Hematopoietic multipotent progenitor cell treated with erythropoietin and hydrocortisone succinate and interleukin-3 and kit ligand, for 17 days (in vitro differentiated cells): ENCODE data around the gene TNFRSF14.
"Not testable (repeated sequence)": the region's sequence is repeated elsewhere in the genome, so short reads cannot be mapped to it uniquely, and the experiment has no call there.

Experiments used
- DNase-seq: peaks from one replicate; pipeline ENCODE4 v3.0.0-alpha.2; 2015; ENCODE audit warnings: low spot score

The TNFRSF14 gene

DNA sequence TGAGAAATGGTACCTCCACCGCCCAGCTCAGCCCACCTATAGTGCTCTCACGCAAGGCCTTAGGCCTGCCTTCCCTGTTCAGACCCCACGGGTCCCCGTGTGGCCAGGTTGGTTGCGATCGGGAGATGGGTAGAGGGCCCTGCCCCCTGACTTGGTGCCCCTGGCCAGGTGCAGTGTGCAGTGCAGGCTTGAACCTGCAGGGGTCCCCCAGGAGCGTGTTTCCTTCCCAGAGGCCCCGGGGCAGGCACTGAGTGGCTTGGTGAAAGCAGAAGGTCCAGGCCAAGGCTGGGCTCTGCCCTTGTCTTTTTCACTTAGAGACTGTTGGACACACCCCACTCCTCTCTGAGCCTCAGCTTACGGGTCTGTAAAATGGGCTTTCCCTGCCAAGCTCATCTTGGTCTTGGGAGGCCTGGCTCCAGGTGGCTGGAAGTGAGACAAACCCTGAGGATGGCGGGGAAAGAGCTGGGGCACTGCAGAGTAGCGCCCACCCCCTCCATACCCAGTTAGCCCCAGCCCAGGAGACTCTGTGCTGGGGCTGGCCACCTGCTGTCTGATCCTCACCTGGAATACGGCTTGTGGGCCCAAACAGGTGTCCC lies 16.8 kb upstream of the TNFRSF14 start:
- no peak for DNase-seq

DNA sequence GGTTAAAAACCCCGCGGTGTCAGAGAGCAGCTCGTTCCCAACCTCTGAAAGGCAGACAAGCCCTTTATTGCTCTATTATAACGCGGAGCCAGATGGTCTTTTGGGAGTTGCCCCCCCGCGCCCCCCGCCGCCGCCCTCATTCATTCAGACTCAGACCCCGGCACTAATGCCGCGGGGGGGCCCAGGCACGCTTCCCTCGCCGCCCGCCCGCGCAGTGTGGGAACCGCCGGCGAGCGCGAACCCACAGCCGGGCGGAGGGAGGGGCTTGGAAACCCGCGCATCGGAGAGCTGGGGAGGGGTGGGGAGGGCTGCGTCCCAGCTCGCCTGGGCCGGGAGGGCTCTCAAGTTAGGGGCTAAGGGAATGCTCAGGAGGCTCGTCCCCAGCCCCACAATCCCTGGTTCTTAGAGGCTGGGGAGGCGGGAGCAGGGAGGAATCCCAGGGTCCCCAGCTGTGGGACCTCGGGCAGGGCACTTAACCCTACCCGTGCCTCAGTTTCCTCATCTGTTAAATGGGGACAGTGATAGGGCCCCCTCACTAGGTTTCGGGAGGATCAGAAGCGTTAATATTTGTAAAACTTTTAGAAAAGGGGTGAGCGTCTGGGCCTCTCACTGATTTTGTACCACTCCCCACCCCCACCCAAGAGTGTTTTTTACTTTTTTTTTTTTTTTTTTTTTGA lies 15.2 kb upstream of the TNFRSF14 start:
- DNase-seq, result no peak

GRCh38 chr1:2541619-2542245 lies 14.4 kb upstream of the TNFRSF14 start:
- peak; percentile 53 for DNase-seq

GRCh38 chr1:2542246-2542915 lies 13.8 kb upstream of the TNFRSF14 start:
- DNase-seq, result no peak

- no peak for DNase-seq
Observed at GRCh38 chr1:2543543-2544092, 12.6 kb upstream of the TNFRSF14 start.

DNA sequence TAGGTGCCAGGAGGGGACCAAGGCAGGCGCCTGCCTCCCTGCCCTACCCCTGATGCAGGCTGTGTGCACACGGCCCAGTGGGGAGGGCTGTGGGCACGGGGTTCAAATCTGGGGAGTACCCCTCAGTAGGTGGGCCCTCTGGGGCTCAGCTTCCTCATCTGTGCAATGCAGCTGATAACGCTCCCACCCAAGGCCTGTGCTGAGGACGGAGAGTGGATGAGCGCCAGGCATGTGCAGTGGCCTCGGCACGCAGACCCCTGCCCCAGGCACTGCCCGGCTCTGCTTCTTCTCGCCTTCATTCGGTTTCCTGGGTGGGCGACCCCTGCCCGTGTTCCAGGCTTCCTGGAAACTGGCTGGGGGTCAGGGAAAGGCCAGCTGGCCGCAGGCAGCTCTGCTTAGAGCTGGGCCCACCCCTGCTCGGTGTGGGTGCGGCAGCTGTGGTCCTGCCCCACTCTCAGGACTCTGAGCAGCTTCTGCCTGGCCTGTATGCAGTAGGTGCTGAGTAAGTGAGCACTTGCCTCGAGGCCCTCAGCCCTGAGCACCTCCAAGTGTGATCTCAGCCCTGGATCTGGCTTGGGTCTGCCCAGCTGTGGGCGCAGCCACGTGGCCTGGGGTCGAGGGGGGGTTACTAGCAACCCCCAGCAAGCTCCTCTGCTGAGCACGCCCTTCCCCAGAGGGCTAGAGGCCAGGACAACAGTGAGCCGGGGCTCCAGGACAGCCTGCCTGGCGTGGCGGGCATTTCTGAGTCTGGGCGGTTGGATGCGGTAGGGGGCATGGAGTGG lies 11.9 kb upstream of the TNFRSF14 start:
- no peak for DNase-seq

GRCh38 chr1:2544875-2545640 lies 11.1 kb upstream of the TNFRSF14 start:
- no peak for DNase-seq

GRCh38 chr1:2545754-2546514 lies 10.2 kb upstream of the TNFRSF14 start:
- DNase-seq, result peak; percentile 85

DNA sequence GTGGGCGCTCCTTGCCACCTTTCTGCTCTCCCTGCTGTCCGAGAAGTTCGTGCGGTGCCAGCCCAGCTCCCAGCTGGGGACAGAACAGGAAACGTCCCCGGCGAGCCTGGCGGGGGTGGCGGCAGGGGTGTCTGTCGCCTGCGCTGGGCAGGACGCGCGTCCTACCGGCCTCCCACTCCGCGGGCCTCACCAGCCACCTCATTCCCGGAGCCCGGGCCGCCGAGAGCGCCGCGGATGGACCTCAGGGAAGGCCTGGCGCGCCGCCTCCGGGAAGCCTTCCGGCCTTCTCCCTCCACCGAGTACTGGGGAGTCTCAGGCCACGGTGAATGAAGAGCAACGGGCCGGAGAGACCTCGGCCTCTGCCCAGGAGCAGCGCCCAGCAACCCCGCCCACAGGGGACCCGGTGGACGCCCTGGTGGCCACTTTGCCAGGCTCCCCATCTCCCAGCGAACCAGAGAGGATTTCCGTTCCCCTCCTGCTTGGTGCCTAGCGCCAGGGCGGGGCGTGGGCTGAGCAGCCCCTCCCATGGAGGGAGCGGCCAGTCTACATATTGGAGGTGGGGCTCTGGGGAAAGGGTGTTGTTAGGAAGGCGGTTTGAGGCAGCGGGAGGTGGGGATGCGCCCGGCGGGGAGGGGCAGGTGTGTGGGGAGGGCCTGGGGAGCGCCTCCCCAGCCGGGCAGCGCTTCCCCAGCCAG lies 9.5 kb upstream of the TNFRSF14 start:
- peak; percentile 82 for DNase-seq

- DNase-seq, result no peak
Observed at GRCh38 chr1:2547210-2548067, 8.7 kb upstream of the TNFRSF14 start.

DNA sequence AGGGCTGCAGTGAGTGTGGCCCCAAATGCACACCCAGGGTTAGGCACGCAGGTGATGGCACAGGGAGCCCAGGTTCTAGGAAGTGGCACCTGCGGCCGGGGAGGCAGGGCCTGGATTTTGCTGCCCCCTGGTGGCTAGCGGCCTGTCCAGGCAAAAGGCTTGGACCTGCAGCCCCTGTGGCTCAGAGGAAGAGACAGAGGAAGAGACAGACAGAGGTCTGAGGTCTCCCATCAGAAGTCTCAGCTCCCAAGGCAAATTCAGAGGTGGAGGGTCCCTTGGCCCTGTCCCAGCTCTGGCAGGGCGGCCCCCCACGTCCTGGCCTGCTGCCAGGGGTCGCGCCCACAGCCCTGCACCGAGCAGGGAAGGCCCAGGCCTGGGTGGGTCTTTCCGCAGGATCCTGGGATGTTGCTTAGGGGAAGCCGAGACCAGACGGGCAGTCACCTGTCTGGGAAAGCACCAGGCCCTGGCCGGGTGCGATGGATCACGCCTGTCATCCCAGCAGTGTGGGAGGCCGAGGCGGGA lies 8.0 kb upstream of the TNFRSF14 start:
- DNase-seq, result peak; percentile 86

DNA sequence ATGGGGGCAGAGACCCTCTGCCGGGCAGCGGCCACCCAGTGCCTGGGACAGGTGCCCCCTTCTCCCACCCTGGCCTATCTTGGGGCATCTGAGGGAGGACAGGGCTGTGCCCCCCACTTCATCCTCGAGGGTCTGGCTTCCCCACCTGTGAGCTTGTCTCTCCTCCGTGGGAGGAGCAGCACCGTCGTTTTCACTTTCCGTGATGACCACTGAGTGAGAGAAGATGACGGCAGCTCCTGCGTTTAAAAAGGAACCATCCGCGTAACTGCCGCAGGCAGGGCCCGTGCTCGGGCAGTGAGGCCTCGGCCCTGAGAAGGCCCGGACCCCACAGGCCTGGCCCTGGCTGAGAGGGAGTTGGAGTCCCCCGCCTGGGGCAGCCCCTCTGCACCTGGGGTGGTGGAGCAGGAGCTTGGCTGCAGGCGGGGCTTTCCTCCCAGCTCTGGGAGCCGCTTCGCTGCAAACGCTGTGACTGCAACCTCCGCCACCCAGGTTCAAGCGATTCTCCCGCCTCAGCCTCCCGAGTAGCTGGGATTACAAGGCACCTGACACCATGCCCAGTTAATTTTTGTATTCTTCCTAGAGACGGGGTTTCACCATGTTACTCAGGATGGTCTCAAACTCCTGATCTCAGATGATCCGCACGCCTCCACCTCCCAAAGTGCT lies 6.7 kb upstream of the TNFRSF14 start:
- not testable (repeated sequence) for DNase-seq

- not testable (repeated sequence) for DNase-seq
Observed at GRCh38 chr1:2550309-2550861, 5.8 kb upstream of the TNFRSF14 start.

DNA sequence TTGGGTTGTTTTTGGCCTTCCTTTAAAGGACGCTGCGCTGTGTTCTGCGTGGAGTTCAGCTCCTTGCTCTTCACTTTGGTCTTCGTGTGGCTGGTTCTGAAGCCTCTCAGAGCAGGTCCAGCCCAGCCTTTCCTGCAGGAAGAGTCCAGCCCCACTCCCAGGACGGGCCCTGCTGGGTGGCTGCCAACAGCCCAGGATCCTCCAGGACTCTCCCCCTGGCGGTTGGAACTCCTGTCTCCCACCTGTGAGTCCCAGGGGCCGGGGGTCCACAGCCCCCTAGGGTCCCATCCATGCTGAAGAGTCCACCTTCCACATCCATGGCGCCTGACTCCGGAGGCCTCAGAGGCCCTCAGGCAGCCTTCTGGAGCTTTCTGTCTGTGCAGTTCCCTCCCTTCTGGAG lies 4.6 kb upstream of the TNFRSF14 start:
- not testable (repeated sequence) for DNase-seq

GRCh38 chr1:2552189-2552588 lies 4.0 kb upstream of the TNFRSF14 start:
- DNase-seq, result no peak

DNA sequence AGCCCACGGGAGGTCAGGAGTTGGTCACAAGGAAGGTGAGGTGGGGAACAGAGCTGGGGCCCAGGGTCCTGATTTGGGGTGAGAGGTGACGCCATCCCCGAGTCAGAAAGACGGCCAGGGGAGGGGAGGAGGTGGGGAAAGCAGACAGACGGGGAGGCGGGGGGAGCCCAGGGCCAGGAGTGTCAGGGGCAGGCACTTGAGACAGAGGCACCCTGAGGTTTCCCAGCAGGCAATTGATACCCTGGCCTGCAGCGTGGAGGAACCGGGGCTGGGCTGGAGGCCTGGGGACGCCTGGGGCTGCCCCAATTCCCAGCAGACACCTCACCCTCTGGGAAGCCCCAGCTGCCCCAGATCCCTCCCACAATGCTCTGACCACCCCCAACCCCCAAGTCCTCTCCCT lies 3.1 kb upstream of the TNFRSF14 start:
- not testable (repeated sequence) for DNase-seq

- DNase-seq, result no peak
Observed at GRCh38 chr1:2553871-2554620, 2.1 kb upstream of the TNFRSF14 start.
